Parathyroid adenoma (tissue), 2 donors: ENCODE data around the gene FTL.

Source experiments
- H2AFZ ChIP-seq: fragments of 300-600 bp; sonication (generic); one replicate; pipeline ENCODE4 v1.7.0; 2017; ENCODE audit warnings: antibody characterized with exemption, mild to moderate bottlenecking
- H3K27ac ChIP-seq: fragments of 300-600 bp; sonication (generic); one replicate; pipeline ENCODE4 v1.7.0; 2017
- H3K27me3 ChIP-seq: fragments of 300-600 bp; sonication (generic); one replicate; pipeline ENCODE4 v1.7.0; 2017; ENCODE audit warnings: low read length; ENCODE audit not compliant: control insufficient read depth, insufficient read depth
- H3K36me3 ChIP-seq: fragments of 300-600 bp; sonication (generic); one replicate; pipeline ENCODE4 v1.7.0; 2017; ENCODE audit warnings: low read length; ENCODE audit not compliant: control insufficient read depth, insufficient read depth
- H3K4me1 ChIP-seq: fragments of 300-600 bp; sonication (generic); one replicate; pipeline ENCODE4 v1.7.0; 2017; ENCODE audit warnings: control low read depth
- H3K4me2 ChIP-seq: fragments of 300-600 bp; sonication (generic); one replicate; pipeline ENCODE4 v1.7.0; 2017; ENCODE audit warnings: low read length
- H3K4me3 ChIP-seq: fragments of 300-600 bp; sonication (generic); one replicate; pipeline ENCODE4 v1.7.0; 2017; ENCODE audit warnings: low read depth, low read length
- H3K79me2 ChIP-seq: fragments of 300-600 bp; sonication (generic); one replicate; pipeline ENCODE4 v1.7.0; 2017; ENCODE audit warnings: control low read depth
- H3K9ac ChIP-seq: fragments of 300-600 bp; sonication (generic); one replicate; pipeline ENCODE4 v1.7.0; 2017; ENCODE audit warnings: mild to moderate bottlenecking
- H3K9me3 ChIP-seq: fragments of 300-600 bp; sonication (generic); one replicate; pipeline ENCODE4 v1.7.0; 2017; ENCODE audit warnings: low read length; ENCODE audit not compliant: control insufficient read depth
- TF ChIP-seq, protein P1 (sequence below): fragments of 300-600 bp; sonication (generic); IDR thresholded peaks from one replicate; pipeline ENCODE4 v1.7.0; 2017; ENCODE audit warnings: antibody characterized with exemption, mild to moderate bottlenecking
- donor health status: primary hyperparathyroidism.

FTL gene

DNA sequence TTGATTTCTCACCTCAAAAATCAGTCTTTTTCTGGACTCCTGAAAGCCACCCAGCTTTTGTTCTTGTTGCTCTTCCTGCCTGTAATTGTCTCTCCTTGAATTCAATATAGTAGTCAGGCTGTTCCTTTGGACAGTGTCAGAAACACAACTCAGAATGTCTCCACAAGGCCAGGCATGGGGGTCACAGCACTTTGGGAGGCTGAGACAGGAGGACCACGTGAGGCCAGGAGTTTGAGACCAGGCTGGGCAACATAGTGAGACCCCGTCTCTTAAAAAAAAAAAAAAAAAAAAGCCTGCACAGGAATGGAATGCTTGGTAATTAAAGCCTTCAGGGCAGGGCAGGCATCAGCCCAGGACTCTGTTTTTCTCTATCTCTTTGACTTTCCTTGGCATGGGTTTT, 19.3 kb upstream of the FTL start:
- no peaks in the 10 kb centered on the region for H3K27me3 ChIP-seq
- TF ChIP-seq, protein P1, sequence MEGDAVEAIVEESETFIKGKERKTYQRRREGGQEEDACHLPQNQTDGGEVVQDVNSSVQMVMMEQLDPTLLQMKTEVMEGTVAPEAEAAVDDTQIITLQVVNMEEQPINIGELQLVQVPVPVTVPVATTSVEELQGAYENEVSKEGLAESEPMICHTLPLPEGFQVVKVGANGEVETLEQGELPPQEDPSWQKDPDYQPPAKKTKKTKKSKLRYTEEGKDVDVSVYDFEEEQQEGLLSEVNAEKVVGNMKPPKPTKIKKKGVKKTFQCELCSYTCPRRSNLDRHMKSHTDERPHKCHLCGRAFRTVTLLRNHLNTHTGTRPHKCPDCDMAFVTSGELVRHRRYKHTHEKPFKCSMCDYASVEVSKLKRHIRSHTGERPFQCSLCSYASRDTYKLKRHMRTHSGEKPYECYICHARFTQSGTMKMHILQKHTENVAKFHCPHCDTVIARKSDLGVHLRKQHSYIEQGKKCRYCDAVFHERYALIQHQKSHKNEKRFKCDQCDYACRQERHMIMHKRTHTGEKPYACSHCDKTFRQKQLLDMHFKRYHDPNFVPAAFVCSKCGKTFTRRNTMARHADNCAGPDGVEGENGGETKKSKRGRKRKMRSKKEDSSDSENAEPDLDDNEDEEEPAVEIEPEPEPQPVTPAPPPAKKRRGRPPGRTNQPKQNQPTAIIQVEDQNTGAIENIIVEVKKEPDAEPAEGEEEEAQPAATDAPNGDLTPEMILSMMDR, result no peak
- no peaks in the 10 kb centered on the region for H3K4me1 ChIP-seq
- no peaks in the 10 kb centered on the region for H3K9me3 ChIP-seq
- H3K27ac ChIP-seq, result no peak overlapping the region
- H2AFZ ChIP-seq, result no peak overlapping the region
- H3K36me3 ChIP-seq, result no peaks in the 10 kb centered on the region
- no peak overlapping the region for H3K9ac ChIP-seq
- no peaks in the 10 kb centered on the region for H3K79me2 ChIP-seq
- H3K4me2 ChIP-seq, result no peak overlapping the region
- no peak overlapping the region for H3K4me3 ChIP-seq

- TF ChIP-seq, protein P1, result no peak
- Histone ChIP-seq H3K79me2 (no peaks in the 10 kb centered on the region), H3K4me2 (no peak overlapping the region), H3K9ac (no peak overlapping the region), H3K27ac (no peak overlapping the region), H3K36me3 (no peaks in the 10 kb centered on the region), H3K9me3 (no peaks in the 10 kb centered on the region), H2AFZ (no peak overlapping the region), H3K27me3 (no peaks in the 10 kb centered on the region), H3K4me3 (no peak overlapping the region), H3K4me1 (no peaks in the 10 kb centered on the region)
Observed at GRCh38 chr19:48946463-48947257, 18.4 kb upstream of the FTL start.

- no peaks in the 10 kb centered on the region for H3K4me1 ChIP-seq
- no peak overlapping the region for H3K4me2 ChIP-seq
- H2AFZ ChIP-seq, result no peak overlapping the region
- no peak overlapping the region for H3K9ac ChIP-seq
- H3K79me2 ChIP-seq, result no peaks in the 10 kb centered on the region
- H3K4me3 ChIP-seq, result no peak overlapping the region
- H3K9me3 ChIP-seq, result no peaks in the 10 kb centered on the region
- TF ChIP-seq, protein P1, result no peak
- no peak overlapping the region for H3K27ac ChIP-seq
- H3K27me3 ChIP-seq, result no peaks in the 10 kb centered on the region
- H3K36me3 ChIP-seq, result no peaks in the 10 kb centered on the region
Observed at GRCh38 chr19:48947258-48947542, 17.9 kb upstream of the FTL start.

- no peaks in the 10 kb centered on the region for H3K36me3 ChIP-seq
- no peak overlapping the region for H3K9ac ChIP-seq
- H3K79me2 ChIP-seq, result no peaks in the 10 kb centered on the region
- H3K27ac ChIP-seq, result no peak overlapping the region
- no peak overlapping the region for H3K4me2 ChIP-seq
- H2AFZ ChIP-seq, result no peak overlapping the region
- H3K4me3 ChIP-seq, result no peak overlapping the region
- H3K27me3 ChIP-seq, result no peaks in the 10 kb centered on the region
- no peaks in the 10 kb centered on the region for H3K9me3 ChIP-seq
- H3K4me1 ChIP-seq, result no peaks in the 10 kb centered on the region
- TF ChIP-seq, protein P1, result no peak
Observed at GRCh38 chr19:48950159-48950558, 14.9 kb upstream of the FTL start.
